Gastrocnemius medialis (tissue), 4 donors: ENCODE data around the gene PDHX. TPM values are rescaled to one million over a fixed set of nuclear protein-coding genes. Genes with fewer than 3 reads are reported as not detected.

Experiments used
- ATAC-seq, 2 donors: fragments of 150-250 bp; one replicate each; pipeline ENCODE4 v1.9.1; 2016
- DNase-seq, 2 donors: peaks; one replicate each; pipeline ENCODE4 v3.0.0-alpha.2; 2019
- H3K27ac ChIP-seq, 4 donors: fragments of 200-600 bp; sonication (generic); 1 replicate in 1 of 4; 2 replicates in 3 of 4; pipeline ENCODE4 v1.5.1; 2016 to 2018; ENCODE audit warnings: mild to moderate bottlenecking in 2 of 4, moderate library complexity in 1 of 4
- H3K27me3 ChIP-seq, 3 donors: fragments of 200-600 bp; sonication (generic) in 2 of 3; 1 replicate in 1 of 3; 2 replicates in 2 of 3; pipeline versions ENCODE4 v1.5.1 to v1.6.0; 2016 to 2019; ENCODE audit warnings: mild to moderate bottlenecking in 1 of 3, moderate library complexity in 1 of 3
- H3K36me3 ChIP-seq, 2 donors: fragments of 200-600 bp; sonication (generic) in 1 of 2; one replicate each; pipeline ENCODE4 v1.5.1; 2017 to 2018
- H3K4me1 ChIP-seq, 2 donors: fragments of 200-600 bp; sonication (generic) in 1 of 2; one replicate each; pipeline ENCODE4 v1.5.1; 2016 to 2017; ENCODE audit warnings: mild to moderate bottlenecking in 2 of 2
- H3K4me3 ChIP-seq, 4 donors: fragments of 200-600 bp; sonication (generic) in 3 of 4; 1 replicate in 1 of 4; 2 replicates in 3 of 4; pipeline ENCODE4 v1.5.1; 2016 to 2019; ENCODE audit warnings: mild to moderate bottlenecking in 2 of 4
- H3K9me3 ChIP-seq, 3 donors: fragments of 200-600 bp; sonication (generic) in 2 of 3; 1 replicate in 1 of 3; 2 replicates in 2 of 3; pipeline ENCODE4 v1.5.1; 2016 to 2019
- POLR2A ChIP-seq, 2 donors: fragments of 450-650 bp; IDR thresholded peaks; one replicate each; pipeline ENCODE4 v1.6.1; 2017; ENCODE audit warnings: antibody characterized with exemption in 2 of 2, mild to moderate bottlenecking in 2 of 2, moderate library complexity in 2 of 2
- in situ Hi-C, 4 donors: fragments of 200-750 bp; cut with MboI; loops; one replicate each; pipeline versions ENCODE4 v1.15.0 to v1.8.0; 2017; ENCODE audit warnings: low sequenced_read_pairs in 4 of 4
- intact Hi-C: fragments of 100-400 bp; cut with DNase I; formaldehyde crosslinking; loops from one replicate; pipeline ENCODE4 v1.15.1; 2023; ENCODE audit warnings: low total_unique reads
- total RNA-seq, 4 donors: library from RNA; depleted of rRNA; stranded (reverse); fragments of >200 nt; gene quantifications; one replicate each; pipeline versions ENCODE4 v1.1.0 to v1.2.3, GENCODE V29; 2016
- TF ChIP-seq, protein P1 (sequence below), 5 experiments: fragments of 450-650 bp in 3 of 5; fragments of 200-600 bp in 2 of 5; sonication (generic) in 2 of 5; IDR thresholded peaks in 4 of 5; conservative IDR thresholded peaks in 1 of 5; 1 replicate in 4 of 5; 2 replicates in 1 of 5; pipeline ENCODE4 v1.5.1; 2016 to 2019; ENCODE audit warnings: antibody characterized with exemption in 5 of 5, mild to moderate bottlenecking in 3 of 5, moderate library complexity in 3 of 5

Gene PDHX
- total RNA-seq, 4 donors from 2014 or later, result 77.7 to 101 (median 87.3) TPM

DNA sequence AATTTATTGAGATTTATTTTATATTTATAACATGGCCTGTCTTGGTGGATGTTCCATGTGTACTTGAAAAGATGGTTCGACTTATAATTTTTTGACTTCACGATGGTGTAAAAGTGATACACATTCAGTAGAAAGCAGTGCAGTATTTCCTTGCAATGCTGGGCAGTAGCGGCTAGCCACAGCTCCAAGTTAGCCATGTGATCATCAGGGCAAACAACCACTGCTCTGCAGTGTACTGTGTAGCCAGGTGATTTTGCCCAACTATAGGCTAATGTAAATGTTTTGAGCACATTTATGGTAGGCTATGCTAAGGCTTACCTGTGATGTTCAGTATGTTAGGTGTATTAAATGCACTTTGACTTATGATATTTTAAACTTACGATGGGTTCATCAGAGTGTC is 52.4 kb downstream of the PDHX start:
- DNase-seq (no peak), ATAC-seq (no peak)
- intact Hi-C loops (no loop called here), in situ Hi-C loops (no loop called here)
- Histone ChIP-seq H3K4me3 (no peak overlapping the region), H3K36me3 (peaks cover 0 to 49% of the 10 kb centered on the region in 2 donors), H3K27me3 (no peaks in the 10 kb centered on the region), H3K4me1 (no peaks in the 10 kb centered on the region), H3K27ac (no peak overlapping the region), H3K9me3 (no peaks in the 10 kb centered on the region)
- TF ChIP-seq POLR2A (IDR thresholded peaks at IDR 0.05), result no peak

DNA sequence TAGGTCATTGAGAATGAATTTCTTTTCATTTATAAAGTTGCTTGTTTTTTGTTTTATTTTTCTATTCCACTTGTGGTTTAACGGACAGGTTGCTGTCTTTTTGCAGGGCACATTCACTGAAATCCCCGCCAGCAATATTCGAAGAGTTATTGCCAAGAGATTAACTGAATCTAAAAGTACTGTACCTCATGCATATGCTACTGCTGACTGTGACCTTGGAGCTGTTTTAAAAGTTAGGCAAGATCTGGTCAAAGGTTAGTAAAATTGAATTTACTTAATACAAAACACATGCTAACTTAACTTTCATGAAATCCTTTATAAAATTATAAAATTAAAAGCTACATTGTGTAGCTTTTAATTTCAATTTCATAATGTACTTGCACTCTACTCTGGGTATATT is 53.6 kb downstream of the PDHX start:
- Histone ChIP-seq H3K27ac (no peak overlapping the region), H3K4me1 (no peaks in the 10 kb centered on the region), H3K27me3 (no peaks in the 10 kb centered on the region), H3K9me3 (no peaks in the 10 kb centered on the region), H3K4me3 (no peak overlapping the region), H3K36me3 (peaks cover 0 to 47% of the 10 kb centered on the region in 2 donors)
- intact Hi-C loops, result loop anchor here (10.0 kb wide), 1 partner anchor 1915 kb away; no protein-coding TSS in a partner anchor
- in situ Hi-C loops, result no loop called here
- TF ChIP-seq, protein P1, sequence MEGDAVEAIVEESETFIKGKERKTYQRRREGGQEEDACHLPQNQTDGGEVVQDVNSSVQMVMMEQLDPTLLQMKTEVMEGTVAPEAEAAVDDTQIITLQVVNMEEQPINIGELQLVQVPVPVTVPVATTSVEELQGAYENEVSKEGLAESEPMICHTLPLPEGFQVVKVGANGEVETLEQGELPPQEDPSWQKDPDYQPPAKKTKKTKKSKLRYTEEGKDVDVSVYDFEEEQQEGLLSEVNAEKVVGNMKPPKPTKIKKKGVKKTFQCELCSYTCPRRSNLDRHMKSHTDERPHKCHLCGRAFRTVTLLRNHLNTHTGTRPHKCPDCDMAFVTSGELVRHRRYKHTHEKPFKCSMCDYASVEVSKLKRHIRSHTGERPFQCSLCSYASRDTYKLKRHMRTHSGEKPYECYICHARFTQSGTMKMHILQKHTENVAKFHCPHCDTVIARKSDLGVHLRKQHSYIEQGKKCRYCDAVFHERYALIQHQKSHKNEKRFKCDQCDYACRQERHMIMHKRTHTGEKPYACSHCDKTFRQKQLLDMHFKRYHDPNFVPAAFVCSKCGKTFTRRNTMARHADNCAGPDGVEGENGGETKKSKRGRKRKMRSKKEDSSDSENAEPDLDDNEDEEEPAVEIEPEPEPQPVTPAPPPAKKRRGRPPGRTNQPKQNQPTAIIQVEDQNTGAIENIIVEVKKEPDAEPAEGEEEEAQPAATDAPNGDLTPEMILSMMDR (IDR thresholded peaks at IDR 0.05 in 4 of 5, conservative IDR thresholded peaks at IDR 0.05 in 1 of 5), result no peak
- no peak for TF ChIP-seq POLR2A (IDR thresholded peaks at IDR 0.05)
- no peak for DNase-seq
- ATAC-seq, result no peak

DNA sequence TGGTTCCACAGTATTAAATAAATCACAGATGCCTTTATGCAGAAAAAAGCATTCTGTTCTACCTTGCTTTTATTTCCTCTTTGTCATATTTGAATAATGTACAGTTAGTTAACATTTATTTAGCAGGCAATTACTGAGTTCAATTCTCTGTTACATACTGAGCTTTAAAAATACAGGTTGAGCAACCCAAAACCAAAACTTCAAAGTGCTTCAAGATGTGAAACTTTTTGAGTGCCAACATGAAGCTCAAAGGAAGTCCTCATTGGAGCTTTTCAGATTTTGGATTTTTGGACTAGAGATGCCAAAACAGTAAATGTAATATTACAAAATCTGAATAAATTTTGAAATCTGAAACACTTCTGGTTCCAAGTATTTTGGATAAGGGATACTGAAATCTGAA is 54.1 kb downstream of the PDHX start:
- H3K4me3 ChIP-seq, result no peak overlapping the region
- no peaks in the 10 kb centered on the region for H3K9me3 ChIP-seq
- peaks cover 0 to 46% of the 10 kb centered on the region in 2 donors for H3K36me3 ChIP-seq
- peak; percentile 44 to 45 for ATAC-seq
- intact Hi-C loops, result loop anchor here (10.0 kb wide), 1 partner anchor 1916 kb away; no protein-coding TSS in a partner anchor
- no peak overlapping the region for H3K27ac ChIP-seq
- TF ChIP-seq, protein P1 (IDR thresholded peaks at IDR 0.05 in 4 of 5, conservative IDR thresholded peaks at IDR 0.05 in 1 of 5), result no peak
- TF ChIP-seq POLR2A (IDR thresholded peaks at IDR 0.05), result no peak
- H3K27me3 ChIP-seq, result no peaks in the 10 kb centered on the region
- in situ Hi-C loops, result no loop called here
- H3K4me1 ChIP-seq, result peaks cover 0 to 1% of the 10 kb centered on the region in 2 donors
- DNase-seq, result no peak

DNA sequence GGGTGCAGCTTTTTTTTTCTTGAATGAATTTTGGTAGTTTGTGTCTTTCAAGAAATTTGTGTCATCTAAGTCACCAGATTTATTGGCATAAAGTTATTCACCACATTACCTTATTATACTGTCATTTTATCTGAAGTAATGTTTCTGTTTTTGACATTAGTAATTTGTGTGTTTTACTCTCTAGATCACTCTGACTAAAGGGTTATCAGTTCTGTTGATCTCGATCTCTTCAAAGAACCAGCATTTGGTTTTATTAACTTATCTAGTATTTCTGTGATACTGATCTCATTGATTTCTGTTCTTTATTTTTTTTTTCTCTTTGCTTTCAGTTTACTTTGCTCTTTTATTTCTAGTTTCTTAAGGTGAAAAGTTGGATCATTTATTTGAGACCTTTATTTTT is 55.5 kb downstream of the PDHX start:
- intact Hi-C loops, result loop anchor here (10.0 kb wide), 1 partner anchor 1917 kb away; no protein-coding TSS in a partner anchor
- H3K36me3 ChIP-seq, result peaks cover 0 to 41% of the 10 kb centered on the region in 2 donors

DNA sequence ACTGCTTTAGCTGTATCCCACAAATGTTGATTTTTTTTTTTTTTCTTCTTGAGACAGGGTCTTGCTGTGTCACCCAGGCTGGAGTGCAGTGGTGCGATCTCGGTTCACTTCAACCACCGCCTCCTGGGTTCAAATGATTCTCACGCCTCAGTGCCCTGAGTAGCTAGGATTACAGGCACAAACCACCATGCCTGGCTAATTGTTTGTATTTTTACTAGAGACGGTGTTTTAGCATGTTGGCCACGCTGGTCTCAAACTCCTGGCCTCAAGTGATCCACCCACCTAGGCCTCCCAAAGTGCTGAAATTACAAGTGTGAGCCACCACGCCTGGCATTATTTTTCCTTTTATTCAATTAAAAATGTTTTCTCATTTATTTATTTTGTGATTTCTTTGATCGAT is 55.9 kb downstream of the PDHX start:
- Histone ChIP-seq H3K4me3 (no peak overlapping the region), H3K9me3 (no peaks in the 10 kb centered on the region), H3K27ac (no peak overlapping the region), H3K36me3 (peaks cover 0 to 36% of the 10 kb centered on the region in 2 donors), H3K27me3 (no peaks in the 10 kb centered on the region), H3K4me1 (peaks cover 0 to 4% of the 10 kb centered on the region in 2 donors)
- in situ Hi-C loops (no loop called here), intact Hi-C loops (loop anchor here (10.0 kb wide), 1 partner anchor 1918 kb away; no protein-coding TSS in a partner anchor)
- TF ChIP-seq POLR2A (IDR thresholded peaks at IDR 0.05), result no peak
- TF ChIP-seq, protein P1 (IDR thresholded peaks at IDR 0.05 in 4 of 5, conservative IDR thresholded peaks at IDR 0.05 in 1 of 5), result no peak
- ATAC-seq (no peak), DNase-seq (no peak)

More for the DNA sequence above, 55.5 kb downstream of the PDHX start:
- no peak overlapping the region for H3K27ac ChIP-seq
- peaks cover 0 to 4% of the 10 kb centered on the region in 2 donors for H3K4me1 ChIP-seq
- no peak for DNase-seq
- ATAC-seq, result no peak
- in situ Hi-C loops, result no loop called here
- H3K27me3 ChIP-seq, result no peaks in the 10 kb centered on the region
- no peaks in the 10 kb centered on the region for H3K9me3 ChIP-seq
- H3K4me3 ChIP-seq, result no peak overlapping the region
- TF ChIP-seq, protein P1 (IDR thresholded peaks at IDR 0.05 in 4 of 5, conservative IDR thresholded peaks at IDR 0.05 in 1 of 5), result no peak
- no peak for TF ChIP-seq POLR2A (IDR thresholded peaks at IDR 0.05)
